Mesendoderm (in vitro differentiated cells): ENCODE data around the gene GOLGA8A.
"Not testable (repeated sequence)": the region's sequence is repeated elsewhere in the genome, so short reads cannot be mapped to it uniquely, and the experiment has no call there.

ENCODE experiments used
- DNase-seq: peaks from one replicate; pipeline ENCODE4 v3.0.0; 2013
- H2AK5ac ChIP-seq: 2 replicates; pipeline ENCODE4 v1.6.1; 2013; ENCODE audit warnings: low read length, inconsistent platforms
- H2BK120ac ChIP-seq: 2 replicates; pipeline ENCODE4 v1.6.1; 2013; ENCODE audit warnings: low read depth, mild to moderate bottlenecking, low read length, moderate library complexity, mixed read lengths
- H2BK15ac ChIP-seq: replicated peaks from 2 replicates; pipeline ENCODE4 v1.6.1; 2013; ENCODE audit warnings: low read depth, mild to moderate bottlenecking, moderate library complexity
- H2BK5ac ChIP-seq: 2 replicates; pipeline ENCODE4 v1.6.1; 2013; ENCODE audit warnings: low read length, inconsistent platforms
- H3K18ac ChIP-seq: 2 replicates; pipeline ENCODE4 v1.6.1; 2013; ENCODE audit warnings: mild to moderate bottlenecking, low read length, mixed read lengths
- H3K23ac ChIP-seq: one replicate; pipeline ENCODE4 v1.6.1; 2013; ENCODE audit warnings: low read length
- H3K27ac ChIP-seq: 2 replicates; pipeline ENCODE4 v1.5.1; 2013; ENCODE audit warnings: low read depth, mild to moderate bottlenecking, inconsistent platforms, low read length, moderate library complexity
- H3K27me3 ChIP-seq: 2 replicates; pipeline ENCODE4 v1.6.1; 2013; ENCODE audit warnings: low read length, control low read depth, mild to moderate bottlenecking, inconsistent platforms; ENCODE audit not compliant: insufficient read depth, poor library complexity
- H3K36me3 ChIP-seq: 2 replicates; pipeline ENCODE4 v1.6.1; 2013; ENCODE audit warnings: low read length, inconsistent platforms; ENCODE audit not compliant: control insufficient read depth, insufficient read depth
- H3K4ac ChIP-seq: one replicate; pipeline ENCODE4 v1.6.1; 2013; ENCODE audit warnings: low read depth, mild to moderate bottlenecking, low read length, moderate library complexity
- H3K4me1 ChIP-seq: 2 replicates; pipeline ENCODE4 v1.6.1; 2013; ENCODE audit warnings: low read depth, low read length, inconsistent platforms; ENCODE audit not compliant: control insufficient read depth
- H3K4me2 ChIP-seq: 2 replicates; pipeline ENCODE4 v1.6.1; 2013; ENCODE audit warnings: low read length
- H3K4me3 ChIP-seq: 2 replicates; pipeline ENCODE4 v1.5.1; 2013; ENCODE audit warnings: mild to moderate bottlenecking, low read length
- H3K56ac ChIP-seq: one replicate; pipeline ENCODE4 v1.6.1; 2013; ENCODE audit warnings: low read length
- H3K79me1 ChIP-seq: 2 replicates; pipeline ENCODE4 v1.6.1; 2013; ENCODE audit warnings: low read length, inconsistent platforms
- H3K79me2 ChIP-seq: 2 replicates; pipeline ENCODE4 v1.6.1; 2013; ENCODE audit warnings: mild to moderate bottlenecking, low read length; ENCODE audit not compliant: control insufficient read depth, insufficient read depth
- H3K9ac ChIP-seq: 2 replicates; pipeline ENCODE4 v1.6.1; 2013; ENCODE audit warnings: low read length, inconsistent platforms
- H4K5ac ChIP-seq: one replicate; pipeline ENCODE4 v1.6.1; 2013; ENCODE audit warnings: low read length
- H4K8ac ChIP-seq: one replicate; pipeline ENCODE4 v1.6.1; 2013; ENCODE audit warnings: low read depth, mild to moderate bottlenecking, control low read depth, low read length, moderate library complexity
- WGBS: extraction: QIAGEN DNeasy Blood & Tissue Kit; methylation state at CpG from one replicate; pipeline ENCODE4 v1.1.7; 2013; ENCODE audit warnings: low lambda C conversion rate, missing lambda C conversion rate; ENCODE audit not compliant: insufficient coverage; ENCODE audit errors: extremely low coverage; 5-methylcytosine and 5-hydroxymethylcytosine counted together

GOLGA8A gene

DNA sequence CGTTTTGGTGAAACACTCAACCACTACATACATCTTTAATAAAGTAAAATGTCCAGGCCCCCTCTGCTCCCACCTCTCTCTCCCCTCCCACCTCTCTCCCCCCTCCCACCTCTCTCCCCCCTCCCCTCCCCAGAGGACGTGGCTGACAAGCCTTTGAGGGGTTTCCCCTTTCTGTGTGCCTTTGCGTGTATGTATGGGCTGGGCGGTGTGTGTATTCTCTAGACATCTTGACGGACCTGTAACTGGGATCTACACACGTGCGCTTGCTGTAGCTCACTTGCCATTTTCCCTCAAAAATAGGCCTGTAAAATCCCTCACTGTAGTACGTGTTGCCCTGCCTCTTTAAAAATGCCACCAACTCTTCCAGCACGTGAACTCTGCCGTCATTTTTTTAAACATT lies 28.6 kb downstream of the GOLGA8A start:
- not testable (repeated sequence) for H3K36me3 ChIP-seq, H4K8ac ChIP-seq, H3K18ac ChIP-seq, H3K4ac ChIP-seq, H3K9ac ChIP-seq, H3K4me2 ChIP-seq, H3K79me2 ChIP-seq, H4K5ac ChIP-seq, H2AK5ac ChIP-seq, H3K4me1 ChIP-seq, H3K23ac ChIP-seq, H2BK120ac ChIP-seq, H2BK15ac ChIP-seq, DNase-seq, H2BK5ac ChIP-seq, H3K27me3 ChIP-seq, H3K27ac ChIP-seq, H3K4me3 ChIP-seq, H3K56ac ChIP-seq, H3K79me1 ChIP-seq
- no CpG with 5 or more reads among the region's 10 CpGs for WGBS

DNA sequence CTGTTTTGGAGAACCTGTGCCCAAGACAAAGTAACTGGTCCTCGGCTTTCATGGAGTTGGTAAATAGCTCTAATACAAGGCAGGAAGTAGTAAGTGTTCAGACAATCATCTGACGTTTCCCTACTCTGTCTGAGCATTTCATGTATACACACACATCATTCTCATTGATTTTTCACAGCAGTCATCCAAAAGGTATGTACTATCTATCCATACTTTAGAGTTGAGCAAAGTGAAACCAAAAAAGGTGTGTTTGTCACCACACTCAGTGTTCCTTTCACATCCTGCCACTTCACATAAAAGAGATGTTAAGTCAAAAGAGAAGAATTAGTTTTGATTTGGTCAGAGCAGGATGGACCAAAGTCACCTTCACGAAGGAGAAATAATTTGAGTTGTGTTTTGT lies 33.7 kb downstream of the GOLGA8A start:
- not testable (repeated sequence) for H3K4me3 ChIP-seq, H3K79me1 ChIP-seq, H3K23ac ChIP-seq, H2BK15ac ChIP-seq, H3K9ac ChIP-seq, H3K27me3 ChIP-seq, H4K5ac ChIP-seq, H3K79me2 ChIP-seq, H3K27ac ChIP-seq, H3K36me3 ChIP-seq, H4K8ac ChIP-seq, H3K18ac ChIP-seq, DNase-seq, H3K4me2 ChIP-seq, H2AK5ac ChIP-seq, H3K56ac ChIP-seq, H2BK5ac ChIP-seq, H3K4ac ChIP-seq, H2BK120ac ChIP-seq, H3K4me1 ChIP-seq
- WGBS: no CpG with 5 or more reads among the region's 3 CpGs

DNA sequence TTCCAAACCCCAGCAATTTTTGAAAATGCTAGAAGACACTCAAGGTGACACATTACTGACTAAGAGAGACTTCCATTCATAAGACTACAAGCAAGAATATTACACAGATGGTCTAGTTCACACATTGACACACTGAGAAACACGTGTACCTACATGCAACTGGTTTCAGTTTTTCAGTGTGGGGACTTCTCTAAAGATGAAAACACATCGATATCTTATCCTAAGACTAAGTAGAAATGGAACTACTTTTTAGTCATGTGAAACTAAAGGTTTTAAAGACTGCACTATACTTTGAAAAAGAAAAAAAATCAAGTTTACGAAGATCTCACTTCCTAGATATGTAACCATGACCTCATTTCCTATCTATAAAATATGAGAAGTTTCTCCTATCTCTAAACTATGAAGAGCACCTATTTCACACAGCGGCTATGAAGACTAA lies 34.4 kb downstream of the GOLGA8A start:
- not testable (repeated sequence) for H3K27ac ChIP-seq, H4K5ac ChIP-seq, H3K56ac ChIP-seq, H3K27me3 ChIP-seq, H2BK15ac ChIP-seq, H3K4me1 ChIP-seq, H2BK5ac ChIP-seq, DNase-seq, H3K23ac ChIP-seq, H3K9ac ChIP-seq, H3K18ac ChIP-seq, H4K8ac ChIP-seq, H2AK5ac ChIP-seq, H3K79me2 ChIP-seq, H3K4ac ChIP-seq, H3K4me2 ChIP-seq, H2BK120ac ChIP-seq, H3K79me1 ChIP-seq, H3K4me3 ChIP-seq, H3K36me3 ChIP-seq
- WGBS: no CpG with 5 or more reads among the region's 4 CpGs

DNA sequence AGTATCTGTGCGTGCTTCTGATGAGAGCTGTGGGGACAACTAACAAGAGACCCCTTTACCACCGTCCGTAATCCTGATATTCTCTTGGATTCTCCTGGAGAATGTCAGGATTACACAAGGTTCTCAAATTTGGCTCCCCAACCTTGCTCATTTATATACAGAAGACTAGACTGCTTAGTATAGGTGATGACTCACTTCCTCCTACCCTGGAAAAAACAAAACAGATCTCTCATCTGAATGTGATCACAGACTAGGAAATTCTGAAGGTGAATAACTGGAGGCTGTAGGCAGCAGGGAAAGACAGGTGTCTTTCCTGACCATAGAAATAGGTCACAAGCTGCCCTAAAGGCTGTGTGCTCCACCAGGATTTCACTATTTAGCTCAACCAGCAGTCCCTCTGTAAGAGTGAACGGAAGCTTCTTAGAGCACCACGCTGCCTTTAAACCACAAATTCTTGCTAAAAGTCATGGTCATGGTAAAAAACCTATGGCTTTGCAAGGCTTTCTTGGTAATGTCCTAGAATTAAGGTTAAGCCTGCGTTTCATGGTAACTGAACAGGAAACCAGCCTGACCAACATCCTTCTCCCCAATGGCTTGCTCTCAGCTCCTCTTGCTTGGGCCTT lies 39.9 kb downstream of the GOLGA8A start:
- not testable (repeated sequence) for H2BK120ac ChIP-seq, H2AK5ac ChIP-seq, H3K36me3 ChIP-seq, H3K4ac ChIP-seq, H3K4me3 ChIP-seq, H3K9ac ChIP-seq, H3K27ac ChIP-seq, H3K18ac ChIP-seq, H3K4me1 ChIP-seq, H2BK5ac ChIP-seq, H3K79me1 ChIP-seq, H2BK15ac ChIP-seq, DNase-seq, H3K23ac ChIP-seq, H4K8ac ChIP-seq, H3K56ac ChIP-seq, H3K27me3 ChIP-seq, H3K4me2 ChIP-seq, H4K5ac ChIP-seq, H3K79me2 ChIP-seq
- no CpG with 5 or more reads among the region's 6 CpGs for WGBS

DNA sequence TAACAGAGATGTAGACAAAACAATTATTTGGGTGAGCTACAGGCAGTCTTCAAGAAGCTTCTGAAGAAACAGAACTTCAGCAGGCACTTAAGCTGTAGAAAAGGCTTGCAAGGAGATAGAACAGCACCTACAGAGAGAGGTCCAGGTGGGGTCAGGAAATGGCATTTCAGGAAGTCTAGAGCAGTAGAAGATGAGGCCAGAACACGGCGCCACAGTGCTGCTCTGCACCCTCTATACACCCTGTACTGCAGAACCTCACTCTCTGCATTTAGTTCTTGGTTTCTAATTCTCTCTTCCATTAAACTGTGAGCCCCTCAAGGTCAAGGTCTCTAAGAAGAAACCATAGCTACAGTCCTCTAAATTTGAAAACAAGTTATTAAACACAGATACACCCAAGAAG lies 44.6 kb downstream of the GOLGA8A start:
- H3K4me1 ChIP-seq, H3K79me1 ChIP-seq, H3K18ac ChIP-seq, DNase-seq, H3K4me2 ChIP-seq, H2BK120ac ChIP-seq, H4K8ac ChIP-seq, H3K79me2 ChIP-seq, H3K36me3 ChIP-seq, H2BK15ac ChIP-seq, H3K4ac ChIP-seq, H3K27me3 ChIP-seq, H3K23ac ChIP-seq, H3K4me3 ChIP-seq, H3K27ac ChIP-seq, H2BK5ac ChIP-seq, H3K56ac ChIP-seq, H3K9ac ChIP-seq, H2AK5ac ChIP-seq, H4K5ac ChIP-seq: not testable (repeated sequence)
- WGBS: no CpG with 5 or more reads among the region's 2 CpGs

DNA sequence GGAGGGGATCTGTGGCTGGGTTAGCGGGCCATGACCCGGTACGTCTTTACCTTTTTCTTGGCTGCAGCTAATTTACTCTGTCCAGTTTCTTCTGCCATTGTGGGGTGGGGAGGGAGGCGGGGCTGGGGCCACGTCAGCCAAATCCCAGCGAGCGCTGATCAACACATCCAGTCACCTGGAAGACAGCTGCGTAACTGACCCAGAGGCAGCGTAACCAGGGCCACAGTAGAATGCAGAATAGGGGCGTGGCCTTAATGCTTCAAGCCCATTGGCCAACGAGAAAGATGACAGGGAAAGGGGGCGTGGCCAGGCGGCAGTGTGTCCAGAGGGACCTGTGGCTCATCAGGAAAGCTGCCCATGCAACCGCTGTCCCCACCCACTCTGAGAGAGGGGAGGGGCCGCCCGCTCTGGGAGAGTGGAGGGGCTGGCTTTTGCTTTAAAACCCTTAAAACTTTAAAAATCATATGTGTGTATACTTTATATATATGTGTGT lies 48.0 kb downstream of the GOLGA8A start:
- not testable (repeated sequence) for H4K5ac ChIP-seq, H3K4me3 ChIP-seq, H3K4me2 ChIP-seq, H3K9ac ChIP-seq, H3K56ac ChIP-seq, H3K36me3 ChIP-seq, H3K27me3 ChIP-seq, H4K8ac ChIP-seq, H3K79me2 ChIP-seq, H3K18ac ChIP-seq, H3K4me1 ChIP-seq, H2BK15ac ChIP-seq, H3K27ac ChIP-seq, H3K79me1 ChIP-seq, H2AK5ac ChIP-seq, H2BK5ac ChIP-seq, DNase-seq, H3K23ac ChIP-seq, H2BK120ac ChIP-seq, H3K4ac ChIP-seq
- no CpG with 5 or more reads among the region's 16 CpGs for WGBS
